ENCODE measurements around the gene TOGARAM1. TPM values are rescaled to one million over a fixed set of nuclear protein-coding genes. Genes with fewer than 3 reads are reported as not detected.

The TOGARAM1 gene
- total and polyA plus RNA-seq, 2 donors (not counting 3 experiments of a cell fraction or from before 2014, with no cell fraction given): 4.2 to 13.8 TPM

DNA sequence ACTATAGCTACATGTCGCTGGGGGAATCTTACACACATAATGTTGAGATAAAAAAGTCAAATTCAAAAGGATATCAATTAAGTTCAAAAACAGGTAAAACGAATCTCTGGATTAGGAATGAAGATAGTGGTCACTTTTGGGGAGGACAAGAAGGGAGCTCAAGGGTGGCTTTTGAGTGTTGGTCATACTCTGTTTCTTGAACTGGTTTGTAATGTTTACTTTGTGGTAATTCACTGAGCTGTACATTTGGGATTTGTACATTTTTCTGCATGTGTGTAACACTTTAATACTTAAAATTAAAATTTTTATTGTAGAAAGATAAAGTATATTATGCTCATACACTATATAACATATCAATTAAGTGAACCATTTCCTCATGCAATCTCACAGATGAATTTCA is 26.8 kb upstream of the TOGARAM1 start:
- Histone ChIP-seq H3K4me1 (ENCODE audit: control insufficient read depth, extremely low read depth, insufficient read depth, low read length) (no peaks in the 10 kb centered on the region), H3K9me1 (replicated peaks; ENCODE audit: control insufficient read depth, extremely low read depth, insufficient read depth, low read length) (no peaks in the 10 kb centered on the region), H3K4me2 (ENCODE audit: insufficient read depth, low read length) (no peak overlapping the region), H3K36me3 (ENCODE audit: control insufficient read depth in 2 of 2, extremely low read depth in 1 of 2, insufficient read depth in 2 of 2, low read length in 2 of 2) (peaks cover 0 to 4% of the 10 kb centered on the region in 2 experiments), H3K79me2 (ENCODE audit: control insufficient read depth, insufficient read depth, low read length) (no peaks in the 10 kb centered on the region), H3K27ac (ENCODE audit: insufficient read depth, low read depth, low read length) (no peak overlapping the region), H2AFZ (ENCODE audit: low read depth, low read length) (no peak overlapping the region), H3K9me3 (replicated peaks; ENCODE audit: control insufficient read depth, insufficient read depth, low read length) (no peaks in the 10 kb centered on the region), H3K4me3 (replicated peaks in 1 of 3; ENCODE audit: insufficient read depth in 1 of 3, low read depth in 1 of 3, low read length in 3 of 3) (no peak overlapping the region), H3K9ac (replicated peaks; ENCODE audit: extremely low read depth, insufficient read depth, low read length) (no peak overlapping the region), H3K27me3 (ENCODE audit: control insufficient read depth in 2 of 2, insufficient read depth in 2 of 2, low read length in 2 of 2) (no peaks in the 10 kb centered on the region), H4K20me1 (replicated peaks; ENCODE audit: control insufficient read depth, extremely low read depth, insufficient read depth, low read length) (peaks cover 6% of the 10 kb centered on the region)
- ChIA-PET POLR2A (no interaction called here), CTCF (interaction anchor here (1.4 to 1.5 kb wide), 2 partner anchors 21 to 333 kb away, joined by 4 read pairs; no protein-coding TSS in a partner anchor)
- FAIRE-seq (no peak), DNase-seq (ENCODE audit: low read depth, low spot score) (no peak)
- dilution Hi-C loops (cut with MboI; ENCODE audit: extremely low pct_ligation_motif_present, low sequenced_read_pairs): no loop called here
- no TSS peak for BruUV-seq (replicated peaks)
- intact Hi-C loops (cut with micrococcal nuclease): no loop called here
- no peak for TF ChIP-seq POLR2A (IDR thresholded peaks at IDR 0.05; ENCODE audit: low read depth, low read length)
- TF ChIP-seq JUN (IDR thresholded peaks at IDR 0.05; ENCODE audit: borderline replicate concordance, insufficient read depth, insufficient read length, low read depth): no peak
- no peak for TF ChIP-seq FOS (IDR thresholded peaks at IDR 0.05; ENCODE audit: borderline replicate concordance, insufficient read depth, low read length)
- TF ChIP-seq EZH2 (IDR thresholded peaks at IDR 0.05; ENCODE audit: borderline replicate concordance, low read depth, low read length, severe bottlenecking): no peak
- TF ChIP-seq, protein P1, sequence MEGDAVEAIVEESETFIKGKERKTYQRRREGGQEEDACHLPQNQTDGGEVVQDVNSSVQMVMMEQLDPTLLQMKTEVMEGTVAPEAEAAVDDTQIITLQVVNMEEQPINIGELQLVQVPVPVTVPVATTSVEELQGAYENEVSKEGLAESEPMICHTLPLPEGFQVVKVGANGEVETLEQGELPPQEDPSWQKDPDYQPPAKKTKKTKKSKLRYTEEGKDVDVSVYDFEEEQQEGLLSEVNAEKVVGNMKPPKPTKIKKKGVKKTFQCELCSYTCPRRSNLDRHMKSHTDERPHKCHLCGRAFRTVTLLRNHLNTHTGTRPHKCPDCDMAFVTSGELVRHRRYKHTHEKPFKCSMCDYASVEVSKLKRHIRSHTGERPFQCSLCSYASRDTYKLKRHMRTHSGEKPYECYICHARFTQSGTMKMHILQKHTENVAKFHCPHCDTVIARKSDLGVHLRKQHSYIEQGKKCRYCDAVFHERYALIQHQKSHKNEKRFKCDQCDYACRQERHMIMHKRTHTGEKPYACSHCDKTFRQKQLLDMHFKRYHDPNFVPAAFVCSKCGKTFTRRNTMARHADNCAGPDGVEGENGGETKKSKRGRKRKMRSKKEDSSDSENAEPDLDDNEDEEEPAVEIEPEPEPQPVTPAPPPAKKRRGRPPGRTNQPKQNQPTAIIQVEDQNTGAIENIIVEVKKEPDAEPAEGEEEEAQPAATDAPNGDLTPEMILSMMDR (IDR thresholded peaks at IDR 0.05; ENCODE audit: extremely low read depth in 1 of 2, insufficient read depth in 1 of 2, low read depth in 1 of 2, low read length in 2 of 2): no peak
- TF ChIP-seq GATA2 (IDR thresholded peaks at IDR 0.05; ENCODE audit: insufficient read depth, insufficient read length, low read depth, low read length): no peak
- TF ChIP-seq MYC (IDR thresholded peaks at IDR 0.05; ENCODE audit: low read depth, low read length): no peak
- TF ChIP-seq, protein P2, sequence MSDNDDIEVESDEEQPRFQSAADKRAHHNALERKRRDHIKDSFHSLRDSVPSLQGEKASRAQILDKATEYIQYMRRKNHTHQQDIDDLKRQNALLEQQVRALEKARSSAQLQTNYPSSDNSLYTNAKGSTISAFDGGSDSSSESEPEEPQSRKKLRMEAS (IDR thresholded peaks at IDR 0.05; ENCODE audit: insufficient read depth, insufficient read length): no peak
- no peak for TF ChIP-seq POLR2AphosphoS5 (IDR thresholded peaks at IDR 0.05; ENCODE audit: insufficient read depth, low read depth, low read length)

Data from endothelial cell of umbilical vein (primary cell).